Measurements from ENCODE around the gene MACROD2.
"Not testable (repeated sequence)": the region's sequence is repeated elsewhere in the genome, so short reads cannot be mapped to it uniquely, and the experiment has no call there.

Gene MACROD2

GRCh38 chr20:14889496-14890255 lies 894.4 kb downstream of the MACROD2 start:
- DNase-seq, result no peak

- DNase-seq, result no peak
These were observed 895.4 kb downstream of the MACROD2 start for GRCh38 chr20:14890713-14891112.

GRCh38 chr20:14892782-14893181 lies 897.5 kb downstream of the MACROD2 start:
- no peak for DNase-seq

- no peak for DNase-seq
These were observed 901.3 kb downstream of the MACROD2 start for GRCh38 chr20:14896569-14896968.

GRCh38 chr20:14897608-14898007 lies 902.3 kb downstream of the MACROD2 start:
- DNase-seq, result no peak

GRCh38 chr20:14902432-14903089 lies 907.2 kb downstream of the MACROD2 start:
- DNase-seq, result no peak

- DNase-seq, result no peak
These were observed 911.7 kb downstream of the MACROD2 start for GRCh38 chr20:14906908-14907434.

- no peak for DNase-seq
These were observed 914.8 kb downstream of the MACROD2 start for GRCh38 chr20:14910126-14910525.

- no peak for DNase-seq
These were observed 918.7 kb downstream of the MACROD2 start for GRCh38 chr20:14913896-14914620.

GRCh38 chr20:14914633-14915032 lies 919.3 kb downstream of the MACROD2 start:
- no peak for DNase-seq

- no peak for DNase-seq
These were observed 920.0 kb downstream of the MACROD2 start for GRCh38 chr20:14915356-14915755.

GRCh38 chr20:14916360-14916920 lies 921.1 kb downstream of the MACROD2 start:
- DNase-seq, result no peak

GRCh38 chr20:14918281-14918680 lies 923.0 kb downstream of the MACROD2 start:
- DNase-seq, result no peak

GRCh38 chr20:14918976-14919375 lies 923.7 kb downstream of the MACROD2 start:
- DNase-seq, result no peak

GRCh38 chr20:14919501-14920081 lies 924.3 kb downstream of the MACROD2 start:
- no peak for DNase-seq

GRCh38 chr20:14921513-14921912 lies 926.2 kb downstream of the MACROD2 start:
- DNase-seq, result no peak

- DNase-seq, result no peak
These were observed 927.4 kb downstream of the MACROD2 start for GRCh38 chr20:14922503-14923267.

GRCh38 chr20:14924433-14924832 lies 929.1 kb downstream of the MACROD2 start:
- DNase-seq, result no peak

GRCh38 chr20:14925300-14925699 lies 930.0 kb downstream of the MACROD2 start:
- no peak for DNase-seq

GRCh38 chr20:14926436-14926835 lies 931.1 kb downstream of the MACROD2 start:
- DNase-seq, result not testable (repeated sequence)

GRCh38 chr20:14928083-14928482 lies 932.8 kb downstream of the MACROD2 start:
- no peak for DNase-seq

GRCh38 chr20:14929388-14929787 lies 934.1 kb downstream of the MACROD2 start:
- DNase-seq, result no peak

Measured in stimulated activated CD8-positive, alpha-beta memory T cell treated with anti-CD3 and anti-CD28 coated beads, Interleukin-4, amount 100 ng/mL, for 48 hours (primary cell).